ENCODE data around the gene STAM.

- TF ChIP-seq POLR2A (IDR thresholded peaks at IDR 0.05) (no peak), CTCF (IDR thresholded peaks at IDR 0.05) (no peak)
Observed at GRCh38 chr10:17633353-17633752, 10.6 kb upstream of the STAM start.
